Measurements from ENCODE around the gene MTHFD1L.

The MTHFD1L gene

DNA sequence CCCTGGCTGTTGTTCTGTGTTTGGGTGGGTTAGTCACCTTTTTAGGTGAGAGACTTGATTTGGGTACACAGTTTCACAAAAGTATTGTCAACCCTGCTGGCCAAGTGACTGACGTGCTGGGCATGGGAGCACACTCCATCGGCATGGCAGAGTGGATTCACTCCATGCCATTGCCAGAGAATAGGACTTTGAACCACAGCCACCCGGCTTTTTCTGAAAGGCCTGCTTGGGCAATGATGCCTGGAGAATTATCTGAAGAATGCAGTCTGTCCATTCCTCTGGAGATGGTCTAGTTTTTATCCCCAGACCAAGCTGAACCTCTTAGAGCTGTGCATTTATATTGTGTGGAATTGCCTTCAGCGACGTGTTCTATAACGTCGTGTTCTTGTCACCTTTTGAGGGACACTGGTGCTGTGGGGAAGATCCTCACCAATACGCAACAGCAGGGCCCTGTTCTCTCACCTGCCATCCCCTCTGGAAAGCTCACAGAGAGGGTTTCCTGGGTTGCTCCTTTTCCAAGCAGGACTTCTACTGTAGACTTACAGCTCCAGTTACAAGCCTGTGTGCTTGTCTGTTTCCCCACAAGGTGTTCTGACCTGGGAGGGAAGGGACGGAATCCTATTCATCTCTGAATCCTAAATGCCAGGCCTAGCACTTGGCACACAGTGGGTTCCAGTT lies 190.9 kb downstream of the MTHFD1L start:
- Histone ChIP-seq H3K4me1 (ENCODE audit: insufficient read depth, insufficient read length) (peaks cover 2% of the 10 kb centered on the region), H3K36me3 (ENCODE audit: insufficient read depth, insufficient read length, low read length) (peaks cover 15% of the 10 kb centered on the region), H3K9ac (ENCODE audit: insufficient read length, low read depth) (no peak overlapping the region), H3K4me3 (ENCODE audit: insufficient read length, low read depth) (no peak overlapping the region), H3K27me3 (ENCODE audit: insufficient read depth, insufficient read length) (no peaks in the 10 kb centered on the region), H3K9me3 (ENCODE audit: insufficient read depth, low read length) (no peaks in the 10 kb centered on the region)
- no peak for DNase-seq (ENCODE audit: low read depth, low spot score)
- TF ChIP-seq YY1 (IDR thresholded peaks at IDR 0.05; ENCODE audit: insufficient read depth, insufficient read length) (no peak), ZNF274 (IDR thresholded peaks at IDR 0.05; ENCODE audit: low read depth, low read length) (no peak), SUZ12 (IDR thresholded peaks at IDR 0.05; ENCODE audit: extremely low read depth, insufficient read depth, insufficient read length) (no peak)

DNA sequence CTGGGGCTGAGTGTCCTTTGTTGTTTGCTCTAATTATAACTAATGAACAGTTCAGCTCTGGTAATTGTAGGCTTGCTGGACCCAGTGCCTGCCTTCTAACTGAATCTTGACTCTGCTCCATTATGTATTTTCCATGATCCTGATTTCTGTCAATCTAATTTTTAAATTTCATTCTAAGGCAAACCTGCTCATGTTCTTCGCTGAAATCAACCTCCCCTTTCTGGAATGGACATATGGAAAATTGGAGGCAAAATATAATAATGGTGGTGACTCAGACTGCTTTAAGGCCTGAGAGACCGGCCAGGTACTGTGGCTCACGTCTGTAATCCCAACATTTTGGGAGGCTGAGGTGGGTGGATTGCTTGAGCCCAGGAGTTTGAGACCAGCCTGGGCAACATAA lies 191.6 kb downstream of the MTHFD1L start:
- no peaks in the 10 kb centered on the region for H3K27me3 ChIP-seq (ENCODE audit: insufficient read depth, insufficient read length)
- H3K9me3 ChIP-seq (ENCODE audit: insufficient read depth, low read length): no peaks in the 10 kb centered on the region
- TF ChIP-seq SUZ12 (IDR thresholded peaks at IDR 0.05; ENCODE audit: extremely low read depth, insufficient read depth, insufficient read length) (no peak), YY1 (IDR thresholded peaks at IDR 0.05; ENCODE audit: insufficient read depth, insufficient read length) (no peak), ZNF274 (IDR thresholded peaks at IDR 0.05; ENCODE audit: low read depth, low read length) (no peak)
- H3K9ac ChIP-seq (ENCODE audit: insufficient read length, low read depth): no peak overlapping the region
- DNase-seq (ENCODE audit: low read depth, low spot score): no peak
- peaks cover 8% of the 10 kb centered on the region for H3K36me3 ChIP-seq (ENCODE audit: insufficient read depth, insufficient read length, low read length)
- H3K4me1 ChIP-seq (ENCODE audit: insufficient read depth, insufficient read length): peaks cover 2% of the 10 kb centered on the region
- no peak overlapping the region for H3K4me3 ChIP-seq (ENCODE audit: insufficient read length, low read depth)

DNA sequence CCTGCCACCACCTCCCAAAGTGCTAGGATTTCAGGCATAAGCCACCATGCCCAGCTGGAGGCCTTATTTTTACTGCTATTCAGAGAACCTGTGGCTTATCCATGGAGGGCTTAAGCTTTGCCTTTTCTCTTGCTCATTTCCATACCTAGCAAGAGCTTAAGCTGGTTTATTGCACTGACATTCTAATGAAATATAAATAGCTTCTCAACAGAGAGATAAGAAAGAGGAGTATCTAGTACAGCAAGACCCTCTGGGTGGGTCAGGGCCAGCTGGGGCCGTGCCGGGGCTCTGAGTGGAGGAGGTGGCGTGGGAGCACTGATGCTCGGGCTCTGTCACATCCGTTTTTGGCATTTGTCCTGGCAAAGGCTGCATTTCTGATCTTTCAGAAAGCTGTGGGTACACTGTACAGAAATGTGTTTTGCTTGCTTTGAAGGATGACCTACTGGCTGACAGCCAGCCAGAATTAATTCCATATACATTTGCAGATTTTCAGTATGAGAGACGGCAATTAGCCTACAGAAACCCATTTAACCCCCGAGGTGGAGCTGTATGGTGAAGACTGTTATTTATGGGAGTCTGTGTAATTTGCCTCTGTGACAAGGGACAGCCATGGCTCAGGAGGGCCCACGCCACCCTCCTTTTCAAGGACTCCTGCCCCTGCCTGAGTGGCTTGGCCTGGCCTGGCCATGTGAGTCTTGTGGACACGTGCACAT lies 192.7 kb downstream of the MTHFD1L start:
- H3K4me3 ChIP-seq (ENCODE audit: insufficient read length, low read depth): no peak overlapping the region
- DNase-seq (ENCODE audit: low read depth, low spot score): no peak

DNA sequence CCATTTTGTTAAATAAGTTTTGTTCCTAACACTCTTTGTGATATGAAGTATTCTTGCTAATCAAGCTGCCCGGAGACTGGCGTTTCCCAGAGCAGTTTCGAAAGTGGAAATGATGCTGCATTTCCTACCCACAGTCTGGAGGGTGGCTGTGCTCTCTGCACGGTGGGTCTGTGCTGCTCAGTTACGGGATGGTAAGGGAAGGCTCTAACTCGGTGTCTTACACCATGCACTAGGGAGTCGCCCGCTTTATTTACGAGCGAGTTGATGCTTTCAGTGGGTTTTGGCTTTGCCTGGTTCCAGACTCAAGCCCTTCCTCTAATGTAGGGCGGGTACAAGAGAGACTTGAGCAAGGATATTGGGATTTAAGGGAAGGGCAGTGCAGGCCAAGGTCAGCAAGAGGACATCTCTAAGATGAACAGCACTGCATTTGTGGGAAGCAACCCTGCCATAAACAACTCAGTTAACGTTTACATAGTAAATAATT lies 194.2 kb downstream of the MTHFD1L start:
- H3K9me3 ChIP-seq (ENCODE audit: insufficient read depth, low read length): no peaks in the 10 kb centered on the region
- H3K36me3 ChIP-seq (ENCODE audit: insufficient read depth, insufficient read length, low read length): no peaks in the 10 kb centered on the region
- peaks cover 2% of the 10 kb centered on the region for H3K4me1 ChIP-seq (ENCODE audit: insufficient read depth, insufficient read length)
- no peak overlapping the region for H3K4me3 ChIP-seq (ENCODE audit: insufficient read length, low read depth)
- DNase-seq (ENCODE audit: low read depth, low spot score): no peak
- H3K27me3 ChIP-seq (ENCODE audit: insufficient read depth, insufficient read length): no peaks in the 10 kb centered on the region
- TF ChIP-seq YY1 (IDR thresholded peaks at IDR 0.05; ENCODE audit: insufficient read depth, insufficient read length): no peak
- TF ChIP-seq SUZ12 (IDR thresholded peaks at IDR 0.05; ENCODE audit: extremely low read depth, insufficient read depth, insufficient read length): no peak
- no peak for TF ChIP-seq ZNF274 (IDR thresholded peaks at IDR 0.05; ENCODE audit: low read depth, low read length)
- H3K9ac ChIP-seq (ENCODE audit: insufficient read length, low read depth): no peak overlapping the region

More for the DNA sequence above, 192.7 kb downstream of the MTHFD1L start:
- H3K36me3 ChIP-seq (ENCODE audit: insufficient read depth, insufficient read length, low read length): peaks cover 2% of the 10 kb centered on the region
- H3K9me3 ChIP-seq (ENCODE audit: insufficient read depth, low read length): no peaks in the 10 kb centered on the region
- H3K4me1 ChIP-seq (ENCODE audit: insufficient read depth, insufficient read length): peaks cover 2% of the 10 kb centered on the region
- TF ChIP-seq SUZ12 (IDR thresholded peaks at IDR 0.05; ENCODE audit: extremely low read depth, insufficient read depth, insufficient read length) (no peak), ZNF274 (IDR thresholded peaks at IDR 0.05; ENCODE audit: low read depth, low read length) (no peak), YY1 (IDR thresholded peaks at IDR 0.05; ENCODE audit: insufficient read depth, insufficient read length) (no peak)
- no peak overlapping the region for H3K9ac ChIP-seq (ENCODE audit: insufficient read length, low read depth)
- H3K27me3 ChIP-seq (ENCODE audit: insufficient read depth, insufficient read length): no peaks in the 10 kb centered on the region

DNA sequence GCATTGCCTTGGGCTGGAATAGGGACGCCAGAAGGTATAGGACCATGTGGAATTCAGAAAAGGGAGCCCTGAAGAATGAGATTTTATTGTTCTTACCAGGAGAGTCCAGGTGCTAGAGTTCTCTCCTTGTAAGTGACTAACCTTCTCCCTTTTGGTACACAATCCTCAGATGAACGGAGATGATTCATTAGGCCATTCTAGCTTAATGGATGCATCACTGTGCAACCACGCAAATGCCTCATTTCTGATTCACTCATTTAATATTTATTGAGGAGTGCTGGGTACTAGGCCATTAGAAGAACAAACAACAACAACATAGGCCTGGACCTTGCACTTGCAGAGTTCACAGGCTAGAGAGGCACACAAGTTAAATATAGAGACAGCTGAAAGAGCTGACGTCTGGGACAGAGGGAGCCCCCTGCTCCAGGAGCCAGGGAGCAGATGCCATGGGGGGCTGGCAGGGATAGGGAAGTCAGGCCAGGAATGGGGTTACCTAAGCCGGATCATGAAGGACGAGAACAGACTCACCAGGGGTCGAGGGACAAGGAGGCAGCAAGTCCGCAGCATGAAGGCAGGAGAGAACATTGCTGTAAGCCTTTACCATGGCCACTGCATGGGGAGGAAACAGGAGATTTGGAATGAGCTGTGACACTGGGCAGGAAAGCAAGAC lies 194.7 kb downstream of the MTHFD1L start:
- no peak for DNase-seq (ENCODE audit: low read depth, low spot score)
- Histone ChIP-seq H3K9me3 (ENCODE audit: insufficient read depth, low read length) (no peaks in the 10 kb centered on the region), H3K36me3 (ENCODE audit: insufficient read depth, insufficient read length, low read length) (no peaks in the 10 kb centered on the region), H3K9ac (ENCODE audit: insufficient read length, low read depth) (no peak overlapping the region), H3K4me1 (ENCODE audit: insufficient read depth, insufficient read length) (peaks cover 2% of the 10 kb centered on the region), H3K4me3 (ENCODE audit: insufficient read length, low read depth) (no peak overlapping the region), H3K27me3 (ENCODE audit: insufficient read depth, insufficient read length) (no peaks in the 10 kb centered on the region)
- TF ChIP-seq SUZ12 (IDR thresholded peaks at IDR 0.05; ENCODE audit: extremely low read depth, insufficient read depth, insufficient read length) (no peak), ZNF274 (IDR thresholded peaks at IDR 0.05; ENCODE audit: low read depth, low read length) (no peak), YY1 (IDR thresholded peaks at IDR 0.05; ENCODE audit: insufficient read depth, insufficient read length) (no peak)

DNA sequence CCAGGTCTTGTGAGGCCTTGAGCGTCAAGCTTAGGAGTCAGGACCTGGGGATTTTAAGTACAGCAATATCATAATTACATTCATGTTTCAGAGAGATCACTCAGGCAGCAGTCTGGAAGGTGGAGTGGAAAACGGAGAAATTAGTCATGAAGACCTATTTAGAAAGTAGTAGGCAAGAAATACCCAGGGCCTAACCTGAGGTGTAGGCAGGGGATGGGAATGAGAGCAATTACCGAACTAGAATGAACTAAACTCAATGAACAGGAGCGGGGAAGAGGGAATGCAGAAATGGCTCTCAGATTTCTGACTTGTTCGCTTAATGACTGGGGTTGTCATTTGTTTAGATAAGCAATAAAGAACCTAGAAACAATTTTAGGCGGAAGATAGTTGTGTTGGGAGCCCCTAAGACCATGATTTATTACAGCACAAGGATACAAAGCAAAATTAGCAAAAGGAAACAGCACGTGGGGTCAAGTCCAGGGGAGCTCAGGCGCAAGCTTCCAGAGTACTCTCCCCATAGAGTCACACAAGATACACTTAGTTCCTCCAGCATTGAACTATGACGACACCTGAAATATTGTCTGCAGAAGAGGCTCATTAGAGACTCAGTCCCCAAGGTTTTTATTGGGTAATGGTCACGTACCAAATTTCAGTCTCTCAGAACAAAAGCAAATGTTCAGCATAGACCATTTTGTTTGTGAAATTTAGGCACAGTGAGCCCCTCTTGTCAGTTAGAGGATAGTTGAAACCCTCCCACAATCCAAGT lies 195.4 kb downstream of the MTHFD1L start:
- TF ChIP-seq YY1 (IDR thresholded peaks at IDR 0.05; ENCODE audit: insufficient read depth, insufficient read length): no peak
- no peak for TF ChIP-seq SUZ12 (IDR thresholded peaks at IDR 0.05; ENCODE audit: extremely low read depth, insufficient read depth, insufficient read length)
- no peak for TF ChIP-seq ZNF274 (IDR thresholded peaks at IDR 0.05; ENCODE audit: low read depth, low read length)

More for the DNA sequence above, 195.4 kb downstream of the MTHFD1L start:
- DNase-seq (ENCODE audit: low read depth, low spot score): no peak
- Histone ChIP-seq H3K36me3 (ENCODE audit: insufficient read depth, insufficient read length, low read length) (peaks cover 4% of the 10 kb centered on the region), H3K4me1 (ENCODE audit: insufficient read depth, insufficient read length) (peaks cover 2% of the 10 kb centered on the region), H3K9me3 (ENCODE audit: insufficient read depth, low read length) (no peaks in the 10 kb centered on the region), H3K9ac (ENCODE audit: insufficient read length, low read depth) (no peak overlapping the region), H3K4me3 (ENCODE audit: insufficient read length, low read depth) (no peak overlapping the region), H3K27me3 (ENCODE audit: insufficient read depth, insufficient read length) (no peaks in the 10 kb centered on the region)

All from NT2/D1 (cell line).